ENCODE data around the gene GSTO1.

GSTO1 gene

GRCh38 chr10:104252368-104252767 is 2.3 kb upstream of the GSTO1 start:
- DNase-seq = no peak

GRCh38 chr10:104253106-104253505 is 1.6 kb upstream of the GSTO1 start:
- DNase-seq = no peak

- no peak for DNase-seq
These were observed 884 bp upstream of the GSTO1 start for GRCh38 chr10:104253606-104254410.

GRCh38 chr10:104255311-104255981 is 754 bp downstream of the GSTO1 start:
- DNase-seq = no peak

- DNase-seq = no peak
These were observed 1.8 kb downstream of the GSTO1 start for GRCh38 chr10:104256335-104256961.

GRCh38 chr10:104257235-104257634 is 2.5 kb downstream of the GSTO1 start:
- DNase-seq = no peak

GRCh38 chr10:104258209-104258608 is 3.5 kb downstream of the GSTO1 start:
- DNase-seq = no peak

- no peak for DNase-seq
These were observed 4.8 kb downstream of the GSTO1 start for GRCh38 chr10:104259456-104259855.

GRCh38 chr10:104259999-104260774 is 5.5 kb downstream of the GSTO1 start:
- no peak for DNase-seq

- no peak for DNase-seq
These were observed 6.1 kb downstream of the GSTO1 start for GRCh38 chr10:104260775-104261115.

- DNase-seq = no peak
These were observed 7.4 kb downstream of the GSTO1 start for GRCh38 chr10:104262055-104262454.

- DNase-seq = no peak
These were observed 10.1 kb downstream of the GSTO1 start for GRCh38 chr10:104264783-104265182.

- DNase-seq = no peak
These were observed 13.2 kb downstream of the GSTO1 start for GRCh38 chr10:104267721-104268404.

- DNase-seq = no peak
These were observed 13.7 kb downstream of the GSTO1 start for GRCh38 chr10:104268405-104268712.

- peak; percentile 89 for DNase-seq
These were observed 14.3 kb downstream of the GSTO1 start, which contains the start of gene GSTO2 for GRCh38 chr10:104268713-104269645. Gene GSTO2, plus strand, starts transcription at chr10:104269184. Its CDS starts 5,732 bp downstream, at chr10:104274916.

GRCh38 chr10:104273286-104273685 is 18.6 kb downstream of the GSTO1 start:
- no peak for DNase-seq

GRCh38 chr10:104273899-104274575 is 19.3 kb downstream of the GSTO1 start:
- DNase-seq = no peak

- no peak for DNase-seq
These were observed 20.4 kb downstream of the GSTO1 start for GRCh38 chr10:104274762-104275721.

- DNase-seq = no peak
These were observed 21.5 kb downstream of the GSTO1 start for GRCh38 chr10:104276192-104276591.

- no peak for DNase-seq
These were observed 23.1 kb downstream of the GSTO1 start for GRCh38 chr10:104277785-104278184.
